Heart right ventricle (tissue), 16 donors: Measurements from ENCODE around the gene TIMM29. TPM values are rescaled to one million over a fixed set of nuclear protein-coding genes. Genes with fewer than 3 reads are reported as not detected.

ENCODE experiments used
- ATAC-seq, 8 donors: fragments of 200-7000 bp; cut with Tn5 transposase; one replicate each; pipeline ENCODE4 v1.9.1; 2020; ENCODE audit warnings: mild to moderate bottlenecking in 8 of 8, moderate library complexity in 8 of 8, moderate number of reproducible peaks in 1 of 8
- DNase-seq, 2 donors: peaks; one replicate each; pipeline ENCODE4 v3.0.0-alpha.2; 2020
- H3K27ac ChIP-seq, 10 donors: fragments of 200-600 bp; sonication (generic) in 2 of 10; one replicate each; pipeline versions ENCODE4 v1.5.0 to v1.8.0; 2020 to 2022; ENCODE audit warnings: mild to moderate bottlenecking in 3 of 10
- H3K27me3 ChIP-seq, 7 donors: fragments of 200-600 bp; one replicate each; pipeline ENCODE4 v1.8.0; 2021 to 2022; ENCODE audit warnings: mild to moderate bottlenecking in 2 of 7
- H3K36me3 ChIP-seq, 9 donors: fragments of 200-600 bp; sonication (generic) in 1 of 9; one replicate each; pipeline versions ENCODE4 v1.5.0 to v1.8.0; 2020 to 2022; ENCODE audit warnings: mild to moderate bottlenecking in 2 of 9
- H3K4me1 ChIP-seq, 9 donors: fragments of 200-600 bp; sonication (generic) in 1 of 9; one replicate each; pipeline versions ENCODE4 v1.5.0 to v1.8.0; 2020 to 2022; ENCODE audit warnings: mild to moderate bottlenecking in 4 of 9
- H3K4me3 ChIP-seq, 10 donors: fragments of 200-600 bp; sonication (generic) in 2 of 10; one replicate each; pipeline versions ENCODE4 v1.5.0 to v1.8.0; 2020 to 2022; ENCODE audit warnings: mild to moderate bottlenecking in 7 of 10, moderate library complexity in 2 of 10
- H3K9me3 ChIP-seq, 11 donors: fragments of 200-600 bp in 10 of 11; sonication (generic) in 2 of 11; one replicate each; pipeline versions ENCODE4 v1.5.0 to v1.8.0; 2013 to 2022; ENCODE audit warnings: mild to moderate bottlenecking in 2 of 11, control low read depth in 1 of 11, moderate library complexity in 1 of 11
- WGBS, 2 donors: extraction: QIAGEN DNeasy Blood & Tissue Kit; methylation state at CpG; one replicate each; pipeline ENCODE4 v1.1.7; 2013; ENCODE audit warnings: inconsistent platforms in 1 of 2; 5-methylcytosine and 5-hydroxymethylcytosine counted together
- intact Hi-C, 10 donors: fragments of 100-400 bp; cut with DNase I; formaldehyde crosslinking; loops; one replicate each; pipeline versions ENCODE4 v1.11.1 to v1.14.2; 2022
- polyA plus RNA-seq, 2 donors: library from polyadenylated mRNA; stranded (reverse); fragments of 200-250 nt; gene quantifications; one replicate each; pipeline ENCODE4 v1.2.3, GENCODE V29; 2013
- total RNA-seq, 10 donors: library from RNA; stranded (reverse); fragmentation: NEBNext Ultra II Directional in 3 of 10; extraction: Animal tissue kit (Norgen Biotek cat#: 25700) in 3 of 10; gene quantifications; one replicate each; pipeline versions ENCODE4 v1.2.1 to v1.2.4, GENCODE V29; 2021 to 2023
- TF ChIP-seq, protein P1 (sequence below), 9 donors: fragments of 200-600 bp; sonication (generic) in 2 of 9; IDR thresholded peaks; one replicate each; pipeline versions ENCODE4 v1.5.0 to v1.8.0; 2021 to 2022; ENCODE audit warnings: antibody characterized with exemption in 9 of 9, mild to moderate bottlenecking in 5 of 9, moderate library complexity in 1 of 9
- donor health status: Arrhythmogenic right ventricular cardiomyopathy.
- donor health status: ischemic (EF 13 %, LVEDD 7.1; RV severe dilation, severe dysfunction).
- donor health status: healthy with polysubstance abuse.
- donor health status: DM: no; HTN: yes; CAD: no.
- donor health status: DM: no; HTN: no; CAD: no.
- donor health status: ischemic (EF 25% LVEDD 6.9; RV normal size, moderate dysfunction).
- donor health status: ischemic (EF 25% LVEDD 5.7; RV mildly dilated, moderate dysfunction).
- donor health status: healthy.
- donor health status: DM: yes; HTN: yes; CAD: no.
- donor health status: Ischemic cardiomyopathy.
- donor health status: ischemic (EF 35%, LVEDD 5.7; RV mildly dilated, moderate dysfunction).
- donor health status: nonischemic (EF 11% LVEDD 7.7; RV severe dilation, severe dysfunction).
- donor health status: DM: yes; HTN: yes; CAD: no.
- donor health status: PGD.
- donor health status: ischemic (EF 29% LVEDD 5.4; RV normal size, mild dysfunction).
- donor health status: nonischemic (EF 23%, LVEDD 6.1; RV moderate dilation, normal function).

Gene TIMM29
- total and polyA plus RNA-seq, 12 donors, result 10.8 to 17.3 (median 14.7) TPM

- Histone ChIP-seq H3K27ac (no peak overlapping the region), H3K4me1 (peaks cover 0 to 35% (median 18%) of the 10 kb centered on the region in 9 donors), H3K27me3 (no peaks in the 10 kb centered on the region), H3K4me3 (no peak overlapping the region), H3K36me3 (no peaks in the 10 kb centered on the region), H3K9me3 (no peaks in the 10 kb centered on the region)
- TF ChIP-seq, protein P1, sequence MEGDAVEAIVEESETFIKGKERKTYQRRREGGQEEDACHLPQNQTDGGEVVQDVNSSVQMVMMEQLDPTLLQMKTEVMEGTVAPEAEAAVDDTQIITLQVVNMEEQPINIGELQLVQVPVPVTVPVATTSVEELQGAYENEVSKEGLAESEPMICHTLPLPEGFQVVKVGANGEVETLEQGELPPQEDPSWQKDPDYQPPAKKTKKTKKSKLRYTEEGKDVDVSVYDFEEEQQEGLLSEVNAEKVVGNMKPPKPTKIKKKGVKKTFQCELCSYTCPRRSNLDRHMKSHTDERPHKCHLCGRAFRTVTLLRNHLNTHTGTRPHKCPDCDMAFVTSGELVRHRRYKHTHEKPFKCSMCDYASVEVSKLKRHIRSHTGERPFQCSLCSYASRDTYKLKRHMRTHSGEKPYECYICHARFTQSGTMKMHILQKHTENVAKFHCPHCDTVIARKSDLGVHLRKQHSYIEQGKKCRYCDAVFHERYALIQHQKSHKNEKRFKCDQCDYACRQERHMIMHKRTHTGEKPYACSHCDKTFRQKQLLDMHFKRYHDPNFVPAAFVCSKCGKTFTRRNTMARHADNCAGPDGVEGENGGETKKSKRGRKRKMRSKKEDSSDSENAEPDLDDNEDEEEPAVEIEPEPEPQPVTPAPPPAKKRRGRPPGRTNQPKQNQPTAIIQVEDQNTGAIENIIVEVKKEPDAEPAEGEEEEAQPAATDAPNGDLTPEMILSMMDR (IDR thresholded peaks at IDR 0.05), result no peak
- 87 to 90% methylated on average over 8 of the region's 8 CpGs for whole genome bisulfite sequencing, 2 donors
- DNase-seq (no peak), ATAC-seq (no peak)
- intact Hi-C loops, result no loop called here
These were observed 38.2 kb downstream of the TIMM29 start for GRCh38 chr19:10966809-10967208.

- intact Hi-C loops, result no loop called here
- DNase-seq (no peak), ATAC-seq (no peak)
- Histone ChIP-seq H3K9me3 (no peaks in the 10 kb centered on the region), H3K36me3 (no peaks in the 10 kb centered on the region), H3K4me3 (no peak overlapping the region), H3K27ac (peak overlapping the region in 3 of 10 donors; percentile 5 to 46 (median 41)), H3K4me1 (peaks cover 0 to 27% (median 12%) of the 10 kb centered on the region in 9 donors), H3K27me3 (no peaks in the 10 kb centered on the region)
- TF ChIP-seq, protein P1 (IDR thresholded peaks at IDR 0.05), result no peak
- WGBS, 2 donors, result 67 to 68% methylated on average over 10 of the region's 10 CpGs
These were observed 40.0 kb downstream of the TIMM29 start for GRCh38 chr19:10968527-10969135.

DNA sequence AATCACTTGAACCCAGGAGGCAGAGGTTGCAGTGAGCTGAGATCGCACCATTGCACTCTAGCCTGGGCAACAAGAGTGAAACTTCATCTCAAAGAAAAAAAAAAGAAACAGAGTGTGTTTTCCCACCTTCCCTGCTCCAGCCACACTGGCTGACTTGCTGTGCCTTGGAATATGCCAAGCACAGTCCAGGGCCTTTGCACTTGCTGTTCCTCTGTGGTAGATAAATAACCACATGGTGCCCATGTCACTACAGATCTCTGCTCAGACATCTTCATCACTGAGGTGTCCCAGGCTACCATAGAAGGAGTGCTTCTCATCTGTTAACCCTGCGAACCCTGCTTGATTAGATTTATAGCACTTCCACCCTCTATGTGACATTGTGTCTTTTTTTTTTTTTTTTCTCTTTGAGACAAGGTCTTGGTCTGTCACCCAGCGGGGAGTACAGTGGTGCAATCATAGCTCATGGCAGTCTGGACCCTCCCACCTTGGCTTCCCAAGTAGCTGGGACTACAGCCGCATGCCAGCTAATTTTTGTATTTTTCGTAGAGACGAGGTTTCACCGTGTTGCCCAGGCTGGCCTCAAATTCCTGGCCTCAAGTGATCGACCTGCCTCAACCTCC, 42.6 kb downstream of the TIMM29 start:
- H3K4me3 ChIP-seq, result no peak overlapping the region
- H3K4me1 ChIP-seq, result peaks cover 10 to 42% (median 25%) of the 10 kb centered on the region in 9 donors
- H3K36me3 ChIP-seq, result no peaks in the 10 kb centered on the region
- intact Hi-C loops, result loop anchor here in 1 of 10 donors (10.0 kb wide), 1 partner anchor 114 kb away; the partner anchor contains the start of gene LDLR
- TF ChIP-seq, protein P1 (IDR thresholded peaks at IDR 0.05), result no peak
- 91 to 96% methylated on average over 8 of the region's 8 CpGs for WGBS, 2 donors
- ATAC-seq, result no peak
- H3K27me3 ChIP-seq, result no peaks in the 10 kb centered on the region
- no peak overlapping the region for H3K27ac ChIP-seq
- H3K9me3 ChIP-seq, result no peaks in the 10 kb centered on the region
- DNase-seq, result no peak

DNA sequence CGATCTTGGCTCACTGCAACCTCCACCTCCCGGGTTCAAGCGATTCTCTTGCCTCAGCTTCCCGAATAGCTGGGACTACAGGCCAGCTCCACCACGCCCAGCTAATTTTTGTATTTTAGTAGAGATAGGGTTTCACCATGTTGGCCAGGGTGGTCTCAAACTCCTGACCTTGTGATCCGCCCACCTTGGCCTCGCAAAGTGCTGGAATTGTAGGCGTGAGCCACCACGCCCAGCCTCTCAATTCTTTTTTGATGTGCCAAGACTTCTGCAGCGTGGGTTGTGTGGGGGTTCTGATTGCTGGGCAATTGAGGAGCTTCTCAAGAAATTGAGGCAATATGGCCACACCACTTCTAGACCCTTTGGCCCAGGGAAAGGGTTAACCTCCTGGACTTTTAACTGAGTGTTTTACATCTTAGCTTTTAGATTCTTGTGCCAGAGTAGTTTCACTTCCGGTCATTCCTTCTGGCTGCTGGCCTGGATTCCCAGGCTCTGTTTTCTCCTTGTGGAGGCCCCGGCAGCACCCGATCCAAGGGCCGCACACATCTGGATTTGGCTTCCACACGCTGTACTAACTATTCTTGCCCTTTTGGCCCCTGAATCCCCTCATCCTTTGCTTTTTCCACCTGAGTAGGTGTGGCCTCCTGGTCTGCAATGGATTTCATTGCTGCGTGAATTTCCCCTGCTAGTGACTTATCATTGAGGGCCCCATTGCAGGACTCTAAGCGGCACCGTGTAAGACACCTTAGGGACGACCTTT, 46.9 kb downstream of the TIMM29 start:
- peak in 7 of 8 donors; percentile 50 to 82 (median 66) for ATAC-seq
- intact Hi-C loops, result loop anchor here in 1 of 10 donors (2.0 to 10.0 kb wide), 2 partner anchors 15 to 109 kb away; partner anchors contain the start of genes LDLR and SMARCA4
- Histone ChIP-seq H3K4me1 (peaks cover 17 to 48% (median 31%) of the 10 kb centered on the region in 9 donors), H3K36me3 (no peaks in the 10 kb centered on the region), H3K27ac (peak overlapping the region; percentile 6 to 75 (median 52)), H3K4me3 (peak overlapping the region in 4 of 10 donors; percentile 18 to 21 (median 20)), H3K9me3 (no peaks in the 10 kb centered on the region), H3K27me3 (no peaks in the 10 kb centered on the region)
- peak; percentile 53 to 62 for DNase-seq
- TF ChIP-seq, protein P1 (IDR thresholded peaks at IDR 0.05), result no peak
- WGBS, 2 donors, result 55 to 65% methylated on average over 19 of the region's 19 CpGs
